ENCODE results near the gene IL17C. TPM values are rescaled to one million over a fixed set of nuclear protein-coding genes. Genes with fewer than 3 reads are reported as not detected.

The IL17C gene
- polyA plus RNA-seq, 1 donor from 2014 or later = not detected

DNA sequence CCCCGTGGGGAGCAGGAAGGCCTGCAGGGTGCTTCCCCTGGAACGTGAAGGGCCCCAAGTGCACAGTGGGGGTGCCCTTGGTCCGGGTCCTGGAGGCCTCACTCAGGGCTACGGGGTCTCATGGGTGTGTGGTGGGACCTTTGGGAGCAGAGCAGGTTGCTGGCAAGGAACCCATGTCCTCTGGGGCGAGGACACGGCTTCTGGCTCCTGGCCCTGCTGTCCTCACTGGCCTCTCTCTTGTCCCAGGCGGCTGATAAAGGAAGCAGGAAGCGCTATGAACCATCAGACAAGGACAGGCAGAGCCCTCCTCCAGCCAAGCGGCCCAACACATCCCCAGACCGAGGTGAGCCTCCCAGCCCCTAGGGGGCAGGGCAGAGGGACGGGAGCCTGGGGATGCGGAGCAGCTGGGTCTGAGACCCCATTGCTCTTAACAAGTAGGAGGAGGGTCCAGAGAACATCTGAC lies 9.8 kb upstream of the IL17C start:
- no peaks in the 10 kb centered on the region for H3F3A ChIP-seq (ENCODE audit: insufficient read depth, low read length, poor library complexity, severe bottlenecking)
- no peak overlapping the region for H2AFZ ChIP-seq (ENCODE audit: low read depth, low read length)
- H3K9me2 ChIP-seq (ENCODE audit: insufficient read depth, low read length) = no peaks in the 10 kb centered on the region
- H3K4me2 ChIP-seq (ENCODE audit: low read length) = no peak overlapping the region
- no peaks in the 10 kb centered on the region for H3K79me2 ChIP-seq (replicated peaks; ENCODE audit: insufficient read depth, low read length)
- no peaks in the 10 kb centered on the region for H3K36me3 ChIP-seq (ENCODE audit: insufficient read depth, low read length)
- TF ChIP-seq EP300 (conservative IDR thresholded peaks at IDR 0.05; ENCODE audit: poor library complexity, severe bottlenecking) (no peak), POLR2AphosphoS5 (IDR thresholded peaks at IDR 0.05) (no peak), MXI1 (conservative IDR thresholded peaks at IDR 0.05; ENCODE audit: poor library complexity, severe bottlenecking) (no peak), SMC3 (conservative IDR thresholded peaks at IDR 0.05; ENCODE audit: poor library complexity) (no peak), RAD21 (conservative IDR thresholded peaks at IDR 0.05) (no peak), TAF1 (IDR thresholded peaks at IDR 0.05; ENCODE audit: low read depth) (no peak), EZH2 (IDR thresholded peaks at IDR 0.05; ENCODE audit: borderline replicate concordance, insufficient read depth, low read length, poor library complexity, severe bottlenecking) (no peak), CTCF (IDR thresholded peaks at IDR 0.05; ENCODE audit: poor library complexity, severe bottlenecking) (no peak)
- TF ChIP-seq, protein P1, sequence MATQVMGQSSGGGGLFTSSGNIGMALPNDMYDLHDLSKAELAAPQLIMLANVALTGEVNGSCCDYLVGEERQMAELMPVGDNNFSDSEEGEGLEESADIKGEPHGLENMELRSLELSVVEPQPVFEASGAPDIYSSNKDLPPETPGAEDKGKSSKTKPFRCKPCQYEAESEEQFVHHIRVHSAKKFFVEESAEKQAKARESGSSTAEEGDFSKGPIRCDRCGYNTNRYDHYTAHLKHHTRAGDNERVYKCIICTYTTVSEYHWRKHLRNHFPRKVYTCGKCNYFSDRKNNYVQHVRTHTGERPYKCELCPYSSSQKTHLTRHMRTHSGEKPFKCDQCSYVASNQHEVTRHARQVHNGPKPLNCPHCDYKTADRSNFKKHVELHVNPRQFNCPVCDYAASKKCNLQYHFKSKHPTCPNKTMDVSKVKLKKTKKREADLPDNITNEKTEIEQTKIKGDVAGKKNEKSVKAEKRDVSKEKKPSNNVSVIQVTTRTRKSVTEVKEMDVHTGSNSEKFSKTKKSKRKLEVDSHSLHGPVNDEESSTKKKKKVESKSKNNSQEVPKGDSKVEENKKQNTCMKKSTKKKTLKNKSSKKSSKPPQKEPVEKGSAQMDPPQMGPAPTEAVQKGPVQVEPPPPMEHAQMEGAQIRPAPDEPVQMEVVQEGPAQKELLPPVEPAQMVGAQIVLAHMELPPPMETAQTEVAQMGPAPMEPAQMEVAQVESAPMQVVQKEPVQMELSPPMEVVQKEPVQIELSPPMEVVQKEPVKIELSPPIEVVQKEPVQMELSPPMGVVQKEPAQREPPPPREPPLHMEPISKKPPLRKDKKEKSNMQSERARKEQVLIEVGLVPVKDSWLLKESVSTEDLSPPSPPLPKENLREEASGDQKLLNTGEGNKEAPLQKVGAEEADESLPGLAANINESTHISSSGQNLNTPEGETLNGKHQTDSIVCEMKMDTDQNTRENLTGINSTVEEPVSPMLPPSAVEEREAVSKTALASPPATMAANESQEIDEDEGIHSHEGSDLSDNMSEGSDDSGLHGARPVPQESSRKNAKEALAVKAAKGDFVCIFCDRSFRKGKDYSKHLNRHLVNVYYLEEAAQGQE (IDR thresholded peaks at IDR 0.05; ENCODE audit: borderline replicate concordance) = no peak
- no peaks in the 10 kb centered on the region for H4K20me1 ChIP-seq (ENCODE audit: insufficient read depth)
- H3K27ac ChIP-seq (ENCODE audit: low read length) = no peak overlapping the region
- H3K9ac ChIP-seq (ENCODE audit: low read length) = no peak overlapping the region
- no peaks in the 10 kb centered on the region for H3K9me3 ChIP-seq (ENCODE audit: low read length)
- no peak overlapping the region for H3K4me3 ChIP-seq (ENCODE audit: low read length)
- H3K27me3 ChIP-seq (ENCODE audit: insufficient read depth, low read depth, low read length) = no peaks in the 10 kb centered on the region

- Histone ChIP-seq H3K27ac (ENCODE audit: low read length) (no peak overlapping the region), H3K79me2 (replicated peaks; ENCODE audit: insufficient read depth, low read length) (no peaks in the 10 kb centered on the region), H3K27me3 (ENCODE audit: insufficient read depth, low read depth, low read length) (peaks cover 12% of the 10 kb centered on the region), H3K9me2 (ENCODE audit: insufficient read depth, low read length) (no peaks in the 10 kb centered on the region), H3K9ac (ENCODE audit: low read length) (no peak overlapping the region), H3K4me2 (ENCODE audit: low read length) (no peak overlapping the region), H3K36me3 (ENCODE audit: insufficient read depth, low read length) (no peaks in the 10 kb centered on the region), H2AFZ (ENCODE audit: low read depth, low read length) (no peak overlapping the region), H3K4me3 (ENCODE audit: low read length) (no peak overlapping the region), H4K20me1 (ENCODE audit: insufficient read depth) (no peaks in the 10 kb centered on the region), H3K9me3 (ENCODE audit: low read length) (no peaks in the 10 kb centered on the region), H3F3A (ENCODE audit: insufficient read depth, low read length, poor library complexity, severe bottlenecking) (no peaks in the 10 kb centered on the region)
- TF ChIP-seq CTCF (IDR thresholded peaks at IDR 0.05; ENCODE audit: poor library complexity, severe bottlenecking) (no peak), MXI1 (conservative IDR thresholded peaks at IDR 0.05; ENCODE audit: poor library complexity, severe bottlenecking) (no peak), TAF1 (IDR thresholded peaks at IDR 0.05; ENCODE audit: low read depth) (no peak), EZH2 (IDR thresholded peaks at IDR 0.05; ENCODE audit: borderline replicate concordance, insufficient read depth, low read length, poor library complexity, severe bottlenecking) (no peak), RAD21 (conservative IDR thresholded peaks at IDR 0.05) (no peak), SMC3 (conservative IDR thresholded peaks at IDR 0.05; ENCODE audit: poor library complexity) (no peak), POLR2AphosphoS5 (IDR thresholded peaks at IDR 0.05) (no peak), EP300 (conservative IDR thresholded peaks at IDR 0.05; ENCODE audit: poor library complexity, severe bottlenecking) (no peak)
- TF ChIP-seq, protein P1 (IDR thresholded peaks at IDR 0.05; ENCODE audit: borderline replicate concordance) = no peak
Observed at GRCh38 chr16:88629835-88630234, 8.5 kb upstream of the IL17C start.

Data from neural cell (in vitro differentiated cells).